Sigmoid colon (tissue), 4 donors: ENCODE data around the gene MZF1.
"Not testable (repeated sequence)": the region's sequence is repeated elsewhere in the genome, so short reads cannot be mapped to it uniquely, and the experiment has no call there.

Experiments
- EP300 ChIP-seq, 4 donors: sonication (generic); formaldehyde crosslinking; IDR thresholded peaks; one replicate each; pipeline ENCODE4 v1.6.1; 2017; ENCODE audit warnings: antibody characterized with exemption in 4 of 4
- POLR2A ChIP-seq, 2 donors: fragments of 450-650 bp; IDR thresholded peaks; one replicate each; pipeline ENCODE4 v1.6.1; 2016; ENCODE audit warnings: antibody characterized with exemption in 2 of 2, mild to moderate bottlenecking in 2 of 2, moderate library complexity in 2 of 2
- POLR2AphosphoS5 ChIP-seq, 4 donors: sonication (generic); formaldehyde crosslinking; IDR thresholded peaks; one replicate each; pipeline ENCODE4 v1.6.1; 2017; ENCODE audit warnings: antibody characterized with exemption in 4 of 4
- TF ChIP-seq, protein P1 (sequence below), 4 experiments: fragments of 450-650 bp in 3 of 4; fragments of 200-600 bp in 1 of 4; IDR thresholded peaks; one replicate each; pipeline ENCODE4 v1.5.1; 2016 to 2019; ENCODE audit warnings: antibody characterized with exemption in 4 of 4, mild to moderate bottlenecking in 3 of 4, moderate library complexity in 2 of 4

DNA sequence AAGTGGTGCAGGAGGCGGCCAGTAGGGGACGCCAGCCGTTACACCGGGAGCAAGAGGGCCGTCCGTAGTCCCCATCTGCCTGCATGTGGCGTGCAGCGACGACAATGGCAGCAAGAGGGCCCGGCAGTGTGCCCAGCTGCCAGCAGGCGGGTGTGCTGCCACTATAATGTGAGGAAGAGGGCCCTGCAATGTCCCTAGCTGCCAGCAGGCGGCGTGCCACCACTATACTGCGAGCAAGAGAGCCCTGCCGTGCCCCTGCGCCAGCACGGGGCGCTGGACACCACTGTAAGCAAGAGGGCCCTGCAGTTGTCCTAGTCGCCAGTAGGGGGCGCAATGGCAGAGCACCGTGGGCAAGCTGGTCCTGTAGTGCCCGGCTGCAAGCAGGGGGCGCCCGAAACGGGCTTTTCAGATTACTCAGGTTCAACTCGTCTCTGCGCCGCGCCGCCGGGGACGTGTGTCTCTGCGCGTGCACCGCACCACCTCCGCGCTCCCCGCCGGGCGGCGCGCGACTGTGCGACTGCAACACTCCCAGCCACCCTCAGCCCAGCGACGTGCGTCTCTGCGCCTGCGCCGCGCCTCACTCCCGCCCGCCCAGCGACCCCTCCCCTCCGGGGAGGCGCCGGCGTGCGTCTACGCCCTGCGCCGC, 33.2 kb upstream of the MZF1 start:
- not testable (repeated sequence) for TF ChIP-seq POLR2A, POLR2AphosphoS5, EP300 (IDR thresholded peaks at IDR 0.05)
- TF ChIP-seq, protein P1, sequence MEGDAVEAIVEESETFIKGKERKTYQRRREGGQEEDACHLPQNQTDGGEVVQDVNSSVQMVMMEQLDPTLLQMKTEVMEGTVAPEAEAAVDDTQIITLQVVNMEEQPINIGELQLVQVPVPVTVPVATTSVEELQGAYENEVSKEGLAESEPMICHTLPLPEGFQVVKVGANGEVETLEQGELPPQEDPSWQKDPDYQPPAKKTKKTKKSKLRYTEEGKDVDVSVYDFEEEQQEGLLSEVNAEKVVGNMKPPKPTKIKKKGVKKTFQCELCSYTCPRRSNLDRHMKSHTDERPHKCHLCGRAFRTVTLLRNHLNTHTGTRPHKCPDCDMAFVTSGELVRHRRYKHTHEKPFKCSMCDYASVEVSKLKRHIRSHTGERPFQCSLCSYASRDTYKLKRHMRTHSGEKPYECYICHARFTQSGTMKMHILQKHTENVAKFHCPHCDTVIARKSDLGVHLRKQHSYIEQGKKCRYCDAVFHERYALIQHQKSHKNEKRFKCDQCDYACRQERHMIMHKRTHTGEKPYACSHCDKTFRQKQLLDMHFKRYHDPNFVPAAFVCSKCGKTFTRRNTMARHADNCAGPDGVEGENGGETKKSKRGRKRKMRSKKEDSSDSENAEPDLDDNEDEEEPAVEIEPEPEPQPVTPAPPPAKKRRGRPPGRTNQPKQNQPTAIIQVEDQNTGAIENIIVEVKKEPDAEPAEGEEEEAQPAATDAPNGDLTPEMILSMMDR (IDR thresholded peaks at IDR 0.05), result peak in 1 of 4 experiments; percentile 11
